Tibial artery (tissue), 4 donors: Measurements from ENCODE around the gene IL17RC.
A peak's percentile ranks its signal among the peaks of the same experiment; 100 is the strongest.
"Not testable (repeated sequence)": the region's sequence is repeated elsewhere in the genome, so short reads cannot be mapped to it uniquely, and the experiment has no call there.

Source experiments
- DNase-seq, 2 donors: peaks; one replicate each; pipeline ENCODE4 v3.0.0-alpha.2; 2019
- H3K27ac ChIP-seq, 2 donors: fragments of 200-600 bp; sonication (generic) in 1 of 2; 1 replicate in 1 of 2; 2 replicates in 1 of 2; pipeline ENCODE4 v1.5.1; 2018 to 2019; ENCODE audit warnings: mild to moderate bottlenecking in 1 of 2
- H3K27me3 ChIP-seq, 2 donors: fragments of 200-600 bp; sonication (generic) in 1 of 2; one replicate each; pipeline versions ENCODE4 v1.5.1 to v1.6.0; 2016 to 2019
- H3K36me3 ChIP-seq, 3 donors: fragments of 200-600 bp; sonication (generic) in 2 of 3; one replicate each; pipeline ENCODE4 v1.5.1; 2016 to 2019; ENCODE audit warnings: mild to moderate bottlenecking in 2 of 3
- H3K4me1 ChIP-seq, 4 donors: fragments of 200-600 bp; sonication (generic) in 2 of 4; 1 replicate in 3 of 4; 2 replicates in 1 of 4; pipeline ENCODE4 v1.5.1; 2016 to 2019
- H3K4me3 ChIP-seq, 2 donors: fragments of 200-600 bp; sonication (generic) in 1 of 2; 1 replicate in 1 of 2; 2 replicates in 1 of 2; pipeline ENCODE4 v1.5.1; 2018 to 2019; ENCODE audit warnings: mild to moderate bottlenecking in 2 of 2
- H3K9me3 ChIP-seq, 3 donors: fragments of 200-600 bp; sonication (generic) in 1 of 3; one replicate each; pipeline ENCODE4 v1.5.1; 2016 to 2019
- intact Hi-C: fragments of 100-400 bp; cut with DNase I; formaldehyde crosslinking; loops from one replicate; pipeline ENCODE4 v1.15.0; 2023; ENCODE audit warnings: low total_unique reads
- TF ChIP-seq, protein P1 (sequence below), 2 experiments: fragments of 200-600 bp in 1 of 2; fragments of 450-650 bp in 1 of 2; IDR thresholded peaks; one replicate each; pipeline ENCODE4 v1.5.1; 2017 to 2019; ENCODE audit warnings: antibody characterized with exemption in 2 of 2, mild to moderate bottlenecking in 1 of 2, moderate library complexity in 1 of 2

The IL17RC gene

DNA sequence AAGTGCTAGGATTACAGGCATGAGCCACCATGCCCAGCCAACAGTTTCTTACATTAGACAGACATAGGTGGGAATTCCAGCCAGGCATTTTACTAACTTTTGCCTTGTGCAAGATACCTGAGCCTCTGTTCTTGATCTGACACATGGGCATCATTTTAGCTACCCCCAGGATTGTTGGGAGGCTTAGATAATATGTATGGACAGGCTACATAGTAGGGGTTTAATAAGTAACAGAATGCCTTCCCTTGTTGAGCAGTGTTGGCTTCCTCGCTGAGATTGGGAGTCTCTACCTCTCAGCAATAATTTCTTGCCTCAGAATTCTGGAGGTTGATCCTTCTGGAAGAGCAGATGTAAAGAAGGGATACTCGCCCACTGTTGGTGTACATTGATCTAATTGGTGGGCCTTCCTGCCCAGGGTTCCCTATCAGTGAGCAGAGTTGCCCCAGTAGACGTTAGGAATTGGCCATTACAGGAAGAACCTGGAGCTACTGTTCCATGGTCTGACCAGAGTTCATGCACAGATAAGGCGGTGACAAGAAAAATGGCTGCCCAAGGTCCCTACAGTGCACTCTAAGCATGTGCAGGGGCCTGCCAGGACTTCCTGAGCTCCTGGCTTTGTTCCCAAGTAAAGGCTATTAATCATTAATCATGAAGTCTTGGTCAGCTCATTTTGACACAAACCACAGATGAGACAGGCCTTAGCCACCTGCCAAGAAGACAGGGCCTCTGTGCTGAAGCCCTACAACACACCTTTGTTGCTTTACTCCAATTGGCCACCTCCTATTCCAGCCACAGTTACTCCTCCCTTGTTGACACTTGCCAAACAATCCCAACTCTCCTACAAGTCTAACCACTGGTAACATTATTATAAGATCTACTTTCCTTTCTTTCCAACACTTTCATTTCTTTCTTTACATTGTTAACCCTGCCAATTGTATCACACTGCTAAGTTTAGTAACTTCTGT lies 19.2 kb upstream of the IL17RC start:
- H3K27ac ChIP-seq: no peak overlapping the region
- DNase-seq: no peak
- no peaks in the 10 kb centered on the region for H3K27me3 ChIP-seq
- peaks cover 0 to 24% (median 19%) of the 10 kb centered on the region in 4 donors for H3K4me1 ChIP-seq
- intact Hi-C loops: no loop called here
- TF ChIP-seq, protein P1, sequence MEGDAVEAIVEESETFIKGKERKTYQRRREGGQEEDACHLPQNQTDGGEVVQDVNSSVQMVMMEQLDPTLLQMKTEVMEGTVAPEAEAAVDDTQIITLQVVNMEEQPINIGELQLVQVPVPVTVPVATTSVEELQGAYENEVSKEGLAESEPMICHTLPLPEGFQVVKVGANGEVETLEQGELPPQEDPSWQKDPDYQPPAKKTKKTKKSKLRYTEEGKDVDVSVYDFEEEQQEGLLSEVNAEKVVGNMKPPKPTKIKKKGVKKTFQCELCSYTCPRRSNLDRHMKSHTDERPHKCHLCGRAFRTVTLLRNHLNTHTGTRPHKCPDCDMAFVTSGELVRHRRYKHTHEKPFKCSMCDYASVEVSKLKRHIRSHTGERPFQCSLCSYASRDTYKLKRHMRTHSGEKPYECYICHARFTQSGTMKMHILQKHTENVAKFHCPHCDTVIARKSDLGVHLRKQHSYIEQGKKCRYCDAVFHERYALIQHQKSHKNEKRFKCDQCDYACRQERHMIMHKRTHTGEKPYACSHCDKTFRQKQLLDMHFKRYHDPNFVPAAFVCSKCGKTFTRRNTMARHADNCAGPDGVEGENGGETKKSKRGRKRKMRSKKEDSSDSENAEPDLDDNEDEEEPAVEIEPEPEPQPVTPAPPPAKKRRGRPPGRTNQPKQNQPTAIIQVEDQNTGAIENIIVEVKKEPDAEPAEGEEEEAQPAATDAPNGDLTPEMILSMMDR (IDR thresholded peaks at IDR 0.05): no peak
- H3K36me3 ChIP-seq: peaks cover 11 to 16% (median 12%) of the 10 kb centered on the region in 3 donors
- H3K4me3 ChIP-seq: no peak overlapping the region
- H3K9me3 ChIP-seq: no peaks in the 10 kb centered on the region

DNA sequence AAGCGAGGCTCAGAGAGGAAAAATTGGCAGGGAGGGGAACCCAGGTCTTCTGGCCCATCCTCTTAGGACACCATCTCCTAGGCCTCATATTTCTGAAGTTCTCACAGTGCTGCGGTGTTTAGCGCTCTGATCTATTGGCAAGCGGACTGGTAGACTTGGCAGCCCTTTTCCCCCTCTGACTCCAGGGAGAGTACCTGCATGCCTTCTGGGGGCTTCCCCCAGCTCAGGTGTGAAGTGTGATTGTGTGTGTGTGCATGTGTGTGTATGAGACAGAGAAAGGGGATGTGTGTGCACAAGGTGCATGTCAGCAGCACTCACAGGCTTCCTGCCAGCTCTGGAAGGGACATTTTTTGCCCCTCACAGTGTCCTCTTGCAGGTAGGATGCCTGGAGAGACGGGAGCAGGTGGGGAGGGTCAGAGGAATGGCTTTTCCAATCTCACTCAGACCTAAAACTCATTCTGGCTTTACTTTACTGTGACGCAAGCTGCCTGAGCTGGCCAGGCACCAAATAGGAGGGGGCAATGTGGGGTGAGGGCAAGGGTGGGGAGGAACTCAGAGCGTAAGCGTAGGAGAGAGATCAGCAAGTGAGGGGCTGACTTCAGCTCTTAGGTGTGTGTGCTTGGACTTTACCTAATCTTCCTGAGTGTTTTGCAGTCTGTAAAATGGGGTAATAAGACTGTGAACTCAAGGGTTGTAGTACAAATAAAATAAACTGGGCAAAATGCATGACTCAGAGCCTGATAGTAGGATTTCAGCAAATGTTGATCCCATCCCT lies 18.2 kb upstream of the IL17RC start:
- Histone ChIP-seq H3K4me1 (peaks cover 0 to 32% (median 18%) of the 10 kb centered on the region in 4 donors), H3K4me3 (no peak overlapping the region), H3K36me3 (peaks cover 1 to 7% (median 2%) of the 10 kb centered on the region in 3 donors), H3K27ac (no peak overlapping the region), H3K27me3 (no peaks in the 10 kb centered on the region), H3K9me3 (no peaks in the 10 kb centered on the region)
- no peak for DNase-seq
- TF ChIP-seq, protein P1 (IDR thresholded peaks at IDR 0.05): no peak
- intact Hi-C loops: no loop called here

DNA sequence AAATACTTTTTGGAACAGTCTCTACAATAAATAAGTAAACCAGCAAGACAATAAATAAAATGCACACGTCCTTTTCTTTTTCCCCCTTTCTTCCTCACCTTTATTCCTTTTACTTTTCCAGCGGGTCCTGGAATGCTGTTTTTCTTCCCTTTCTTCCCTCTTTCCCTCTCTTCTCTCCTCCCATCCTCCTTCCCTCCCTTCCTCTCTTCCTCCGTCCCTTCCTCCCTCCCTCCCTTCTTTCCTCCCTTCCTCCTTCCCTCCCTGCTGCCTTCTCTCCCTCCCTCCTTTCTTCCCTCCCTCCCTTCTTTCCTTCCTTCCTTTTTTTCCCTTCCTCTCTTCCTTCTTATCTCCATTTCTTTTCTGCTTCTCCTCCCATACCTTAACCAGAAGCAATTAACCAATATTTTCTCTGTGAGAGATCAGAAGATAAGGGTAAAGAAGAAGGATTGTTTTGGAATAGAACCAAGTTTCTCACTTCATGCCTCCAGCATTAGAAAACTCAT lies 17.6 kb upstream of the IL17RC start:
- Histone ChIP-seq H3K4me3 (no peak overlapping the region), H3K9me3 (no peaks in the 10 kb centered on the region), H3K36me3 (peaks cover 0 to 5% (median 0%) of the 10 kb centered on the region in 3 donors), H3K27me3 (no peaks in the 10 kb centered on the region), H3K27ac (no peak overlapping the region), H3K4me1 (peaks cover 0 to 37% (median 17%) of the 10 kb centered on the region in 4 donors)
- intact Hi-C loops: no loop called here
- TF ChIP-seq, protein P1 (IDR thresholded peaks at IDR 0.05): no peak
- DNase-seq: no peak

DNA sequence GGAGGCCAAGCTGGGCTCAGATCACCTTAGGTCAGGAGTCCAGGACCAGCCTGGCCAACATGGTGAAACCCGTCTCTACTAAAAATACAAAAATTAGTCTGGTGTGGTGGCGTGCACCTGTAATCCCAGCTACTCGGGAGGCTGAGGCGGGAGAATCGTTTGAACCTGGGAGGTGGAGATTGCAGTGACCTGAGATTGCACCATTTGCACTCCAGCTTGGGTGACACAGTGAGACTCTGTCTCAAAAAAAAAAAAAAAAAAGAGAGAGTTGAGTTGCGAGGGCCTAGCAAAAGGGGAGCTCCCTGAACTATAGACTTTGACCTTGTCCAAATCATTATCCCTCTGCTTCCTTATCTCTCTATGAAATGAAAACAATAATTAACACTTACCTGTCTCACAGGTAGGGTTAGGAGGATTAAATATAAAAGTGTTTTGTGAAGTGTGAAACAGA lies 15.9 kb upstream of the IL17RC start:
- not testable (repeated sequence) for H3K4me3 ChIP-seq, H3K36me3 ChIP-seq, DNase-seq, H3K9me3 ChIP-seq, H3K27ac ChIP-seq, H3K27me3 ChIP-seq
- intact Hi-C loops: loop anchor here (5.0 kb wide), 1 partner anchor 399 kb away; no protein-coding TSS in a partner anchor
- peaks cover 0 to 42% (median 17%) of the 10 kb centered on the region in 4 donors for H3K4me1 ChIP-seq

DNA sequence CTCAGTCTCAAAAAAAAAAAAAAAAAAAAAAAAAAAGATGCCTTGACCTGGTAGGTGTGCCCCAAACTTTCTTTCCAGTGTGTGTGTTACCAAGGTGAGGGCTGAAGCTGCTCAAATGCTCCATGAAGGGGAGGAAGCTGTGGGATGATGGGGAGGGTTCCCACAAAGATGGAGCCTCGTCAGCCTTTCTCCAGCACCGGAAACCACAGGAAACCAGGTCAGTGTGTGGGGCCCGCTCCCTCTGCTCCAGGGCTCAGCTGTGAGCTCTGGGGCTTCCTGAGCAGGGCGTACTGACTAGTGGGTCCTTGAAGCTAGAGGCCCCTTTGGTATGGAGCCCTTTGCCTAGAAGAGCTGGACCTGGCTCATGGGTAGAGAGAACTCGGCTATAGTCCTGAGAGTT lies 14.9 kb upstream of the IL17RC start:
- Histone ChIP-seq H3K9me3 (no peaks in the 10 kb centered on the region), H3K27me3 (no peaks in the 10 kb centered on the region), H3K4me1 (peaks cover 0 to 47% (median 17%) of the 10 kb centered on the region in 4 donors), H3K4me3 (no peak overlapping the region), H3K36me3 (peaks cover 4 to 9% (median 7%) of the 10 kb centered on the region in 3 donors), H3K27ac (peak overlapping the region; percentile 79 to 82)
- no peak for DNase-seq
- intact Hi-C loops: loop anchor here (5.0 kb wide), 1 partner anchor 400 kb away; no protein-coding TSS in a partner anchor
- TF ChIP-seq, protein P1 (IDR thresholded peaks at IDR 0.05): no peak
